GM18907 (cell line): Measurements from ENCODE around the gene TMEM145.
"Not testable (repeated sequence)": the region's sequence is repeated elsewhere in the genome, so short reads cannot be mapped to it uniquely, and the experiment has no call there.

Experiments
- ATAC-seq: cut with Tn5 transposase; IDR thresholded peaks from one replicate; pipeline ENCODE4 v1.9.1; 2021; ENCODE audit warnings: mild to moderate bottlenecking, moderate library complexity; ENCODE audit not compliant: unreplicated experiment

The TMEM145 gene

GRCh38 chr19:42313096-42313839, at the start of gene TMEM145:
Gene TMEM145, plus strand, starts transcription at chr19:42313309. Its CDS starts 68 bp downstream, at chr19:42313377.
- no peak for ATAC-seq

GRCh38 chr19:42266105-42266504, 47.0 kb upstream of the TMEM145 start:
- ATAC-seq, result not testable (repeated sequence)

GRCh38 chr19:42266928-42267603, 46.0 kb upstream of the TMEM145 start:
- not testable (repeated sequence) for ATAC-seq

- no peak for ATAC-seq
Observed at GRCh38 chr19:42267644-42268141, 45.4 kb upstream of the TMEM145 start.

GRCh38 chr19:42268142-42268703, 44.9 kb upstream of the TMEM145 start:
- ATAC-seq, result peak; percentile 63

- ATAC-seq, result peak; percentile 82
Observed at GRCh38 chr19:42268704-42269477, 44.2 kb upstream of the TMEM145 start, which contains the start of gene CIC. Gene CIC, plus strand, starts transcription at chr19:42269252. Its CDS starts 2,532 bp downstream, at chr19:42271784.

GRCh38 chr19:42269478-42270345, 43.4 kb upstream of the TMEM145 start:
- no peak for ATAC-seq

GRCh38 chr19:42270346-42271044, 42.6 kb upstream of the TMEM145 start:
- ATAC-seq, result no peak

GRCh38 chr19:42271045-42271419, 42.1 kb upstream of the TMEM145 start:
- no peak for ATAC-seq

GRCh38 chr19:42271861-42272534, 41.1 kb upstream of the TMEM145 start:
- ATAC-seq, result no peak

- ATAC-seq, result no peak
Observed at GRCh38 chr19:42272535-42272897, 40.6 kb upstream of the TMEM145 start.

GRCh38 chr19:42272989-42273406, 40.1 kb upstream of the TMEM145 start:
- ATAC-seq, result no peak

- no peak for ATAC-seq
Observed at GRCh38 chr19:42273407-42274064, 39.6 kb upstream of the TMEM145 start.

- no peak for ATAC-seq
Observed at GRCh38 chr19:42274065-42274682, 38.9 kb upstream of the TMEM145 start.

- no peak for ATAC-seq
Observed at GRCh38 chr19:42275103-42275502, 38.0 kb upstream of the TMEM145 start.

GRCh38 chr19:42275517-42275916, 37.6 kb upstream of the TMEM145 start:
- no peak for ATAC-seq

GRCh38 chr19:42276284-42276683, 36.8 kb upstream of the TMEM145 start:
- no peak for ATAC-seq

GRCh38 chr19:42276821-42277220, 36.3 kb upstream of the TMEM145 start:
- no peak for ATAC-seq
